Activated CD4-positive, alpha-beta T cell treated with anti-CD3 and anti-CD28 coated beads, Interleukin-2, amount 10 ng/mL, durations not matched to agents 24 days and 14 days (primary cell): ENCODE results near the gene DGCR2. TPM values are rescaled to one million over a fixed set of nuclear protein-coding genes. Genes with fewer than 3 reads are reported as not detected.
"Not testable (repeated sequence)": the region's sequence is repeated elsewhere in the genome, so short reads cannot be mapped to it uniquely, and the experiment has no call there.

Source experiments
- DNase-seq: peaks from one replicate; pipeline ENCODE4 v3.0.0; 2022
- H3K27ac Mint-ChIP-seq: one replicate; pipeline ENCODE4 v1.8.0; 2022; ENCODE audit warnings: mild to moderate bottlenecking, mixed read lengths
- H3K27me3 Mint-ChIP-seq: one replicate; pipeline ENCODE4 v1.8.0; 2022; ENCODE audit warnings: mixed read lengths
- H3K36me3 Mint-ChIP-seq: one replicate; pipeline ENCODE4 v1.8.0; 2022; ENCODE audit warnings: low read depth, mild to moderate bottlenecking, mixed read lengths
- H3K4me1 Mint-ChIP-seq: one replicate; pipeline ENCODE4 v1.8.0; 2021; ENCODE audit warnings: mixed read lengths
- H3K4me3 Mint-ChIP-seq: one replicate; pipeline ENCODE4 v1.8.0; 2022; ENCODE audit warnings: mild to moderate bottlenecking, moderate library complexity, mixed read lengths
- H3K9me3 Mint-ChIP-seq: one replicate; pipeline ENCODE4 v1.8.0; 2021; ENCODE audit warnings: mixed read lengths
- intact Hi-C: fragments of 100-400 bp; cut with micrococcal nuclease; formaldehyde crosslinking; loops from one replicate; pipeline ENCODE4 v1.15.1; 2023
- total RNA-seq: library from RNA; stranded (reverse); gene quantifications from 2 replicates; pipeline ENCODE4 v1.2.3, GENCODE V29; 2022

DGCR2 gene
- total RNA-seq, 1 donor from 2014 or later: 25.5 TPM

DNA sequence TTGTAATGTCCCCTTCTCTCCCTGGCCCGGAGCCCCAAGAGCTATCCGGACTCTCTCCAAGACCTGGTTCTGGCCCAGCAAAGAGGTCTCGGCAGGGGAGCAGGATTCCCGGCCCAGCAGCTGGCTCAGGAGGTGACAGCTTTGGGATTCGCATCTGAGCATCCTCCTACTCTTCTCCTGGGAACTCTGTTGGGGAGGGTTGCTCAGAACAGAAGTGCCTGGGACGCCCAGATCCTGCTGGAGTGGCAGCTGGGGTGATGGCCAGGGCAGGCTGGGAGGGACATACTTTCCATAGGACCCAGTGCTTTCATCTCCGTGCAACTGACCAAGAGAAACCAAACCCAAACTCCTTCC lies 102.6 kb downstream of the DGCR2 start:
- Mint-ChIP-seq H3K4me1 (no peaks in the 10 kb centered on the region), H3K36me3 (no peaks in the 10 kb centered on the region), H3K9me3 (no peaks in the 10 kb centered on the region), H3K27me3 (peaks cover 5% of the 10 kb centered on the region), H3K4me3 (no peak overlapping the region), H3K27ac (no peak overlapping the region)
- intact Hi-C loops: no loop called here
- DNase-seq: no peak

DNA sequence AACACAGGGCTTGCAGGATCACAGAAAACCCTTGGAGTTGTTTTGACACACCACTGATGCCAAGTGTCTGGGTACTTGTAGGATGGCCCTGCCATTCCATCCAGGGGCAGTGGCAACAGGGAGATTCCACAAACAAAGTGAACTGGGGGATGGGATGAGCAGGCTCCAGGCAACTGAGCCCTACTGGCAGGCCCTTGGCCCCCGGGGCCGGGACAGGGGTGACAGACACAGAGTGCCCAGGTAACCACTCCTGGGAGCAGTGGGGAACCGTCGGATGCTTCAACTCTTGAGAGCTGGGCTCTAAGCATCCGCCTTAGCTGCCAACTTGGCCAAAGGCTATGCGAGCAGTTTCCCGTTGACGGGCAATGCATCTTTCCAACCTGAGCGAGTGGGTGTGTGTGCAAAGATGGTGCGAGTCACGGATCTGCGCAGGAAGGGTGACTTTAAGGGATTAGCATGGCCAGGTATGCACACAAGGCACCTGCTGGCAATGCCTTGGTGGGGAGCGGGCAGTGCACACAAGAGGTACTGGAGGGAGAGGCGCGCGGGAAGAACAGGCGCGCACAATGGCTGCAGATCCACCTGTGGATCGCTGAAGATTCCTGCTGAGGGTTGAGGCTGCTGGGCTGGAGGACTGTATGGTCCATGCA lies 103.1 kb downstream of the DGCR2 start:
- no peak for DNase-seq
- Mint-ChIP-seq H3K4me1 (no peaks in the 10 kb centered on the region), H3K4me3 (no peak overlapping the region), H3K27me3 (peaks cover 5% of the 10 kb centered on the region), H3K27ac (no peak overlapping the region), H3K9me3 (no peaks in the 10 kb centered on the region), H3K36me3 (no peaks in the 10 kb centered on the region)
- intact Hi-C loops: no loop called here

DNA sequence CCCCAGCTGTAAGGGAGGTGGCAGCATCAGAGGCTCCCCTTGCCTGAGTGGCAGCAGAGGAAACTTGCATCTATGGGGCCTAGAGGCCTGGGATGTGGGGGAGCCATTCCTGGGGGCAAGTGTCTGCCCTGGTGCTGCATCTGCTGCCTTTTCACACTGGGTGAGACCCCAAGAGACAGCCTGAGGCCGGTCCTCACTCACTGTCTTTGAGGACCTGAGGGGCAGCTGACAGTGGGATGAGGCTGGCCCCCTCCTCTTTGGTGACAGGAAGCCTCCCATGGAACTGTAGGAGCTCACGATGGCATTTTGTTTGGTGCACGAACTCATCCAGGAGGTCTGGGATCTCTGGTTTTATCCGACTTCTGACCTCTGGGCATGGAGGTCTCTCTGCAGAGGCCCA lies 104.0 kb downstream of the DGCR2 start:
- Mint-ChIP-seq H3K27me3 (peaks cover 5% of the 10 kb centered on the region), H3K9me3 (no peaks in the 10 kb centered on the region), H3K4me3 (no peak overlapping the region), H3K4me1 (no peaks in the 10 kb centered on the region), H3K27ac (no peak overlapping the region), H3K36me3 (no peaks in the 10 kb centered on the region)
- no peak for DNase-seq
- intact Hi-C loops: no loop called here

DNA sequence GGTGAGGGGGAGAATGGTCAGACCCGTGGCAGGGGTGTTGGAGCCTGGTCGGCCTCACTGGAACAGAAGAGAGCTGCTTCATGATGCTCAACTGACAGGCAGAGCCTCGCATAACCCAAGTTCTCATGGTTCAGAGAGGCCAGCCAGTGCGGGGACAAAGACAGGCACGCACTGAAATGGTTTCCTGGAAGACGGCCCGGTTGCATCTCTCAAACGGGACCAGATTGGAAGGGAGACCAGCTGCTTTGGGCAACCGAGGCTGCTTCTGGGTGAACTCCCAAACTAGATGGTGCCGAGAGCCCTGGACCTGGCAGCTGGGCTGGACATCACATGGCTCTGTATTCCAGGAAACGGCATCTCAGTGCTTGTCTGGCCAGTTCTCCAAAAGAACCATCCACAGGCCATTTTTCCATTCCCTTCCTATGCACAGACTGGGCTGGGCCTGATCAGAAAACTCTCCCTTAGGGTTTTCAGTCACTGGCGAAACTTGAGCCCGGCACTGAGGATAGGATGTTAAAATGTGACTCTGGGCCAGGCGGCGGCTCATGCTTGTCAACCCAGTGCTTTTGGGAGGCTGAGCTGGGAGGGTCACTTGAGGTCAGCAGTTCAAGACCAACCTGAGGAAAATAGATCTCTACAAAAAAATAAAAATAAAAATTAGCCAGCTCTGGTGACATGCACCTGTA lies 106.0 kb downstream of the DGCR2 start:
- Mint-ChIP-seq H3K27me3 (peaks cover 9% of the 10 kb centered on the region), H3K9me3 (no peaks in the 10 kb centered on the region), H3K4me3 (no peak overlapping the region), H3K4me1 (no peaks in the 10 kb centered on the region), H3K27ac (no peak overlapping the region), H3K36me3 (no peaks in the 10 kb centered on the region)
- no peak for DNase-seq
- intact Hi-C loops: no loop called here

GRCh38 chr22:19014886-19015285 lies 107.3 kb downstream of the DGCR2 start:
- Mint-ChIP-seq H3K27ac (no peak overlapping the region), H3K9me3 (no peaks in the 10 kb centered on the region), H3K4me1 (no peaks in the 10 kb centered on the region), H3K36me3 (no peaks in the 10 kb centered on the region), H3K27me3 (peaks cover 9% of the 10 kb centered on the region), H3K4me3 (no peak overlapping the region)
- no peak for DNase-seq
- intact Hi-C loops: no loop called here

DNA sequence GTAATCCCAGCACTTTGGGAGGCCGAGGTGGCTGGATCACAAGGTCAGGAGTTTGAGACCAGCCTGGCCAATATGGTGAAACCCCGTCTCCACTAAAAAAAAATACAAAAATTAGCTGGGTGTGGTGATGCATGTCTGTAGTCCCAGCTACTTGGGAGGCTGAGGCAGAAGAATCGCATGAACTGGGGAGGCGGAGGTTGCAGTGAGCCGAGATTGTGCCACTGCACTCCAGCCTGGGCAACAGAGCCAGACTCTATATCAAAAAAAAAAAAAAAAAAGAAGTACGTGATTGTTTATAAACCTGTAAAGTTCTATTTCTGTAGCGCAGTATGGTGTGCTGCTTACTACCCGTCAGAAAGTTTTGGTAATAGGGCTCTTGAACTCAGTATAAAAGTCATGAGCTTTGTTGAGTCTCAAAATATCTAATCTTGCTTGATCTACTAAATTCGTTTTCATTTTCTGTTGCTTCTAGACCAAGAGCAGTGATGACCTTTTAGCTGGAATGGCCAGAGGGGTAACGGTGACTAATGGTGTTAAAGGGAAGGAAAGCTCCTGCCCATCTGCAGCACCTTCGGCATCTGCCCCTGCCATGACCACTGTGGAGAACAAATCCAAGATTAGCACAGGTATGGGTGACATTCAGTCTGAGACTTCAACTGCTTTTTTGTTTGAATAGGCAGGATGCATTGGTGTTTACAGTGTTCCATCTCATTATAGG lies 108.2 kb downstream of the DGCR2 start:
- H3K9me3 Mint-ChIP-seq, H3K4me3 Mint-ChIP-seq, H3K36me3 Mint-ChIP-seq, DNase-seq, H3K4me1 Mint-ChIP-seq, intact Hi-C loops, H3K27ac Mint-ChIP-seq, H3K27me3 Mint-ChIP-seq: not testable (repeated sequence)

DNA sequence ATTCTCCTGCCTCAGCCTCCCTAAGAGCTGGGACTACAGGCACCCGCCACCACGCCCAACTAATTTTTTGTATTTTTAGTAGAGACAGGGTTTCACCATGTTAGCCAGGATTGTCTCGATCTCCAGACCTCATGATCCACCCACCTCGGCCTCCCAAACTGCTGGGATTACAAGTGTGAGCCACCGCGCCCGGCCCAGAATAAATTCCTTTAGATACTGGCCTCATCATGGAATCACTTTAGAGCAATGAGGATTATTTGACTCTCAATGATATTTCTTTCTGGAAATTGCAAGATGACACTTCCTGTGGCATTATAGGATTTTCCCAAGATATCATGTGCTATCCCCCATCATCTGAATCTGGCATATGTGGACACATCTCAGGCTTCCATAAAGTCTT lies 108.8 kb downstream of the DGCR2 start:
- H3K27me3 Mint-ChIP-seq, H3K9me3 Mint-ChIP-seq, intact Hi-C loops, DNase-seq, H3K4me1 Mint-ChIP-seq, H3K4me3 Mint-ChIP-seq, H3K36me3 Mint-ChIP-seq, H3K27ac Mint-ChIP-seq: not testable (repeated sequence)

- H3K27me3 Mint-ChIP-seq: peaks cover 7% of the 10 kb centered on the region
- H3K9me3 Mint-ChIP-seq: no peaks in the 10 kb centered on the region
- intact Hi-C loops: no loop called here
- H3K27ac Mint-ChIP-seq: no peak overlapping the region
- H3K4me1 Mint-ChIP-seq: no peaks in the 10 kb centered on the region
- no peak for DNase-seq
- no peaks in the 10 kb centered on the region for H3K36me3 Mint-ChIP-seq
- H3K4me3 Mint-ChIP-seq: no peak overlapping the region
Observed at GRCh38 chr22:19012308-19012986, 109.8 kb downstream of the DGCR2 start.

- H3K9me3 Mint-ChIP-seq, H3K27me3 Mint-ChIP-seq, H3K4me1 Mint-ChIP-seq, DNase-seq, intact Hi-C loops, H3K4me3 Mint-ChIP-seq, H3K27ac Mint-ChIP-seq, H3K36me3 Mint-ChIP-seq: not testable (repeated sequence)
Observed at GRCh38 chr22:19011611-19012010, 110.6 kb downstream of the DGCR2 start.

DNA sequence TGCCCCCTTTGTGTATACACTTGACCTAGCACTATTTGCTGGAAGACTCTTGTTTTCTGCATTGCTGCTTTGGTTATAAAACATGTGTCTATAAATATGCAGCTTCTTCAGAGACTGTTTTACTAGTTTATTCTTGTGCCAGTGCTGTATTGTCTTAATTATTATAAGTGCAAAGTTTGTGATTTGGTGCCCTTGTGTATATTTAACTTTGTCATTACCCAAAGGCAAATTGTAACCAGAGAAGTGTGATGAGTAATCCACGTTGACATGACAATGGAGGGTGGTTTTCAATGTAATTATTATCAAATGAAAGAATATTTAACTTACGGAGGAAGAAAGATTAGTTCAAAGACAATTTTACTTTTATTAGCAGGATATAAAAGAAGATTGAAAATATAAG lies 111.1 kb downstream of the DGCR2 start:
- Mint-ChIP-seq H3K36me3 (no peaks in the 10 kb centered on the region), H3K9me3 (no peaks in the 10 kb centered on the region), H3K4me1 (no peaks in the 10 kb centered on the region), H3K27me3 (peaks cover 7% of the 10 kb centered on the region), H3K27ac (no peak overlapping the region), H3K4me3 (no peak overlapping the region)
- DNase-seq: no peak
- intact Hi-C loops: no loop called here

DNA sequence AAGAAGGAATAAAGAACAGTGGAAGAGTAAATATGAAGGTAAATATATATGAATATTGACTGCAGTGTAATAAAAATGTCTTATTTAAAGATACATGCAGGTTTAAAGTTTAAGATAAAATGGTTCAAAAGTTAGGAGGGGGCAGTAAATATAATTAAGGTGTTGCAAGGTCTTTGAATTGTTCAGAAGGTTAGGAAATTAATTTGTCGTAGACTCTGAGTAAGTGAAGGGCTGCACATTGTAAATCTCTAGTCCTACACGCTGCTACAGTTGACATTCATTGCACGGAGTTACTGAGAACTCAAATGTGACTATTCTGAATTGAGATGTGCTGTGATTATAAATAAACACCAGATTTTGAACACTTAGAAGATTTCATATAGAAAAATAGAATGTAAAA lies 116.3 kb downstream of the DGCR2 start:
- H3K4me3 Mint-ChIP-seq: no peak overlapping the region
- H3K27me3 Mint-ChIP-seq: peaks cover 8% of the 10 kb centered on the region
- no peak overlapping the region for H3K27ac Mint-ChIP-seq
- H3K36me3 Mint-ChIP-seq: no peaks in the 10 kb centered on the region
- intact Hi-C loops: no loop called here
- no peaks in the 10 kb centered on the region for H3K9me3 Mint-ChIP-seq
- DNase-seq: no peak
- no peaks in the 10 kb centered on the region for H3K4me1 Mint-ChIP-seq

DNA sequence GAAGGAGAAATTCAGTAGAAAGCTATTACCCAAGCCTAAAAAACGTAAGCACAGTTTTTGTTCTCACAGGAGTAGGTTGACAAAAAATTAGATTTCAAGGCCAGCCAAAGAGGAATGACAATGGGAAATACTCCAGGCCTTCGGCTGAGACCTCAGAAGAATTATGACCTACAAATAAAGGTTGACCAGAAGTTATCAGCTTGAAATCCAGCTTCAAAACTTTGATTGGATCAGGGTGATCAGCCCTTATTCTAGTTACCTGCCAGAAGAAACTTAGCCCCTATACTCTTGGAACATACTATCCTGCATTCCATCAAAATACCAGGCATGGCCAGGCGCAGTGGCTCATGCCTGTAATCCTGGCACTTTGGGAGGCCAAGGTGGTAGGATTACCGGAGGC lies 117.7 kb downstream of the DGCR2 start:
- intact Hi-C loops: no loop called here
- H3K4me1 Mint-ChIP-seq: no peaks in the 10 kb centered on the region
- no peak overlapping the region for H3K4me3 Mint-ChIP-seq
- no peaks in the 10 kb centered on the region for H3K9me3 Mint-ChIP-seq
- no peaks in the 10 kb centered on the region for H3K36me3 Mint-ChIP-seq
- DNase-seq: no peak
- H3K27ac Mint-ChIP-seq: no peak overlapping the region
- peaks cover 5% of the 10 kb centered on the region for H3K27me3 Mint-ChIP-seq

DNA sequence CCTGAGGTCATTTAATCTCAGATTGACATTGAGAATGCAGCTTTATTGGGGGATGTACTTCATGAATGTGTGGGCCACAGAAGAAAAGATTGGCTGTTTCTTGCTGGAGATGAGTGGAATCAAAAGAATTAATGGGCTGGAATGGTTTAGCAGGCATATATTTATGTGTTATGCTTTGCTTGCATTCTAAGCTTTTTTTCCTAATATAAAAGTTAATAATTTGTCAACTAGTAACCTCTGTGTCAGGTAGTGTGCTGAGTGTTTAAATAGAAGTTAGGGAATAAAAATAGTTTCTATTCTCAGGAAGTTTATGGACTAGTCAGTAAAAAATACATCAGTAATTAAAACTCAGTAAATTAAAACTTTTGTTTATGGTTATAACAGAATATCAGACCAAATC lies 118.7 kb downstream of the DGCR2 start:
- Mint-ChIP-seq H3K27ac (no peak overlapping the region), H3K4me1 (no peaks in the 10 kb centered on the region), H3K27me3 (peaks cover 11% of the 10 kb centered on the region), H3K9me3 (no peaks in the 10 kb centered on the region), H3K36me3 (no peaks in the 10 kb centered on the region), H3K4me3 (no peak overlapping the region)
- intact Hi-C loops: no loop called here
- no peak for DNase-seq

DNA sequence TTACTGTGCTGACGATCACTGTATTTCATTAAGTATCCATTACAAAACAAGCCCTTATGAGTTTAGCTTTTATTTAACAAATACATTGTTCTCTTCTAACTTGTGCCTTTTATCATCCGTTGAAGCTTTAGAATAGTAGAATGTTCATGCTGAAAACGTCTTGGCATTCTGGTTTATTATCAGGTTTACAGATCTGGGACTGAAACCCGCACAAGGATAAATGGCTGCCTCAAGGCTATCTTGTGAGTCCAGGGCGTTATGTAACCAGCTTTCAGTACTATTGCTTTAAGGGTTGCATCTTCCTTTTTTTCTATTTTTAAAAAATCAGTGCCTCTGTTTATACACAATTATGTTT lies 119.6 kb downstream of the DGCR2 start:
- no peaks in the 10 kb centered on the region for H3K4me1 Mint-ChIP-seq
- peaks cover 11% of the 10 kb centered on the region for H3K27me3 Mint-ChIP-seq
- H3K36me3 Mint-ChIP-seq: no peaks in the 10 kb centered on the region
- no peaks in the 10 kb centered on the region for H3K9me3 Mint-ChIP-seq
- intact Hi-C loops: no loop called here
- no peak for DNase-seq
- H3K27ac Mint-ChIP-seq: no peak overlapping the region
- H3K4me3 Mint-ChIP-seq: no peak overlapping the region
